NT2/D1 (cell line): ENCODE results near the gene KLF7.

ENCODE experiments used
- SUZ12 ChIP-seq: IDR thresholded peaks from 2 replicates; pipeline ENCODE4 v1.6.1; 2011; ENCODE audit not compliant: insufficient read length, insufficient read depth; ENCODE audit errors: extremely low read depth
- ZNF274 ChIP-seq: IDR thresholded peaks from 2 replicates; pipeline ENCODE4 v1.6.1; 2011; ENCODE audit warnings: mild to moderate bottlenecking, low read depth, low read length

DNA sequence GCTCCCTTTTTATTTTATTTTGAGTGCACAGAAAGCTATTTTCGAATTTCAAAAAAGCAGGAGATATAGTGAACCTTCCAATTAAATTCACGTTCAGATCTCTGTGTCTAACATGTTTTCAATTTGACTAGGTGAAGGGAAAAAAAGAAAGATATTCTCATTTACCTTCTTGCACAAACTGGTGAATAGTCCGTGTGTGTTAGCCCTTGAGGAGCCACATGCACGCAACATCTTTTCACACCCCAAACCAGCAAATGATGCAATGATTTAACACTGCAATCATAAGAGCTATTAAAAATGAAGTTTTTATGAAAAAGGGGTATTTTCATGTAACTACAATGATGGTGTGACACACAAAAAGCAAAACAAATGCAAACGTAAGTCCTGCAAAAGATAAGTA, 116.6 kb downstream of the KLF7 start:
- TF ChIP-seq ZNF274 (no peak), SUZ12 (no peak)
